Astrocyte of the hippocampus (primary cell): ENCODE data around the gene PRDM16.

Experiments
- DNase-seq: peaks from one replicate; pipeline ENCODE4 v3.0.0; 2011; ENCODE audit warnings: low read depth, low spot score

Gene PRDM16

DNA sequence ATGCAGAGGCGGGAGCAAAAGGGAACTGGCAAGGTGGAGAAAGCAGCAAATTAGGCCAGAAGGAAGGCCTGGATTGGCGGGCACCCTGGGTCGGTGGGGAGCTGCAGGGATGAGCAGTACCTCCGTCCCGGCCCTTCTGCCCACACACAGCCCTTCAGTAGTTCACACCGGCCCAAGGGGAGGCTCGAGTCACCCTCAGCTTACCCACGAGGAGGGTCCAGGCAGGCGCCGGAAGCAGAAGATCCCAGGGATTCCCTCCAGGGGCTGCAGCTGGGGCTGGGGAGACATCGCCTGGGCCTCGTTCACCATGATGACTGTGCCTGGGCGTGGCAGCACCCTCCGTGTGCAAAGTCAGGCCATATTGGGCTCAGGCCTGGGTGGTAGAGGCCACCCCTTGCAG is 190.0 kb downstream of the PRDM16 start:
- DNase-seq: no peak

DNA sequence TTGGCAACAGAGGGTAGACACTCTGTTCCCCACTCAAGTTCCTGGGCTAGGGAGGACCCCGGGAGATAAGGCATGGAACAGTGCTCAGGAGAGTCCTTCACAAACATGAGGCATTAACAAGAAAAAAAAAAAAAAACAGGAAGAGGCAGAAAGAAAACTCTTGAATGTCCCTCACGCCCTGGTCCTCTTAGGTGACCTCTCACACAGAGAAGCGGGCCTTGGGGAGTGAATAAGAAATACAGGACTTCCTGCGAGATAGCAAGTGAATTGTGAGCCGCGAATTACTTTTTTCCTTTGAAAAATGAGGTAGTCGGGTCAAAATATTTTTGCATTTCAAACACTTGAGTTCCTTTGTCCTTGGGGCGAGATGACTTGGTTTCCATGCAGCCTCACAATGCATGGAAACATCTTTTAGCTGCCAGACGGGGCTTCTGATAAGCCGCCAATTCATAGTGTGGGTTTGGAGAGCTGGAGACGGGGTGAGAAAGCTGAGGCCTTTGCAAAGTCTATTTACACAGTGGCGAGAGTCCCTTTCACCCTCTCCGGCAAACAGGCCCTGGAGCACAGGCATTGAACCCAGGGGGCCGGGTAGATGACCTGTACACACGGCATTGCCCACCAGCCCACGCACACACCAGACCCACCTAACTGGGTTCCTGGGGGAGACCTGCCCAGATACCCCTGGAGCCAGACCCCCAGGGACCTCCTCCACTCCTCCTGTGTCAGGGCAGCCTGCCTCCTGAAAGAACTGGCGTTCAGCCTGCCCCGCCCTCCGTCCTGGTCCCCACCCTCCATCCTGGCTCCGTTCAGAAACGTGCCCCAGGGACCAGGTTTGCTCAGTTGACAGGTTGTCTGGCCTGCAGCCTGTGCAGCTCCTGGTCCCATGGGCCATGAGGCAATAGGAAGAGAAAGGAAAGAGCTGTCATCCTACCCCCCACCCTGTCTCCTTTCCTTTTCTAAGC is 192.3 kb downstream of the PRDM16 start:
- peak; percentile 37 for DNase-seq

DNA sequence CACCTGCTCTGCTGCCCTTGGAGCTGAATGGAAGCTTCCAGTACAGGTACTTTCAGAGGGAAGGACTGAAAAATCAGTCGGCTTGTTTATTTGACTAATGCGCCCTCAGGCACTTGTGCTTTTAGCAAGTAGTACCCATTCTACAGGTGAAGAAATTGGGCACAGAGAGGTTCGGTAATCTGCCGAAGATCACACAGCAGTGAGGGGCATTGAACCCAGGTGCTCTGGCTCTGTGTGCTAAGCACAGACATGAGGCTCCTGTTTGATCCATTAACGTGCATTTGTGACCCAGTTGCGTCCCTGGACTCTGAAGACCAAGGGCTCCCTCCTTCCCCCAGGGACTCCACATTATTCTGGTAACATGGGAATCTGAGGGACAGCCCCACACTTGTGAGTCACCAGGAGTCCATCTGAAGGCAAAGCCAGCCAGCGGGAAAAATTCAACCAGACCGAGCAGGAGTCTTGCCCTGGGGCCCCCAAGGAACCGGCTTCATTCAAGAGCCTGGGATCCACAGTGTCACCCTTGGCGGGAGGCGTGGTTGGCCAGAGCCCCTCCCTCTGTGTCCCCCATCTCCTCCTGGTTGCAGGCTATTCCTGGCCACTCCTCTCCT is 193.1 kb downstream of the PRDM16 start:
- DNase-seq: peak; percentile 65

DNA sequence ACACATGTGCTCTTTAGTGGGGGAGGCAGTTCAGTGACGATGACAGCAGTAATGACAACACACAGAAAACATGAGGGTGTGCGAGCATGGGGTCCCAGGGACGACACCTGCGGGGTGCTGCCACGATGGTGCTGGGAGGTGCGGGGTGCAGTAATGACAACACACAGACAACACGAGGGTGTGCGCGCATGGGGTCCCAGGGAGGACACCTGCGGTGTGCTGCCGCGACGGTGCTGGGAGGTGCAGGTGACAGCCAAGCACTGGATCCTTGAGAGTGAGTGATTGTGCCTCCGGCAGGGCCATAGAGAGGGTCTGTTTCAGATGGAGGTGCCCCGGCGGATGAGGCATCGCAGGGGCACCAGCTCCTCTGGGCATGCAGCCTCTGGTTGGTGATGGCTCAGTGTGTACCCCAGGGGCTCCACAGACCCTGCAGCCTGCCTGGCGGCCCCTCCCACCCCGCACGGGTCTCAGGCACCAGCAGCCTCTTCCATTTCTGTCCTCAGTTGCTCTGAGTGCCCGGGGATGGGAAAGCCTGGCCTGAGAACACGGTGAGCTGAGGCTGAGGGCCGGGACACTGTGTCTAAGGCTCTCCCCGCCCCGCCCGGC is 193.8 kb downstream of the PRDM16 start:
- DNase-seq: no peak

DNA sequence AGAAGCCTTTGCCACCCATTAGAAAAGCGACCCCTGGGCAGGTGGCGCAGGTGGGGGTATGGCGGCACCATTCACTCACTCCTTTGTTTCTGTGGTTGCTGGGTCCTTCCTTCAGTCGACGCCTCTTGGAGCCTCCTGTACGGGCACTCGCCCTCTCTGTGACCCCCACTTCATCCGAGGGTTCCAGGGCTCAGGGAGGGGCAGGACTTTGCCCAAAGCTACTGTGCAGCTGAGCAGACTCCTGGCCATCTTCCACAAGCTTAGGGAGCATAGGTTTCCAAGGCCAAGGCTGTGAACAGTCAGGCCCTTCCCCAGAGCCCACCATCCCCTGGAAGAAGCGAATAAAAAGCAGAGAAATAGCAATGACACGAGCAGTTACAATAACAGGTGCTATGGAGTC is 194.8 kb downstream of the PRDM16 start:
- no peak for DNase-seq

DNA sequence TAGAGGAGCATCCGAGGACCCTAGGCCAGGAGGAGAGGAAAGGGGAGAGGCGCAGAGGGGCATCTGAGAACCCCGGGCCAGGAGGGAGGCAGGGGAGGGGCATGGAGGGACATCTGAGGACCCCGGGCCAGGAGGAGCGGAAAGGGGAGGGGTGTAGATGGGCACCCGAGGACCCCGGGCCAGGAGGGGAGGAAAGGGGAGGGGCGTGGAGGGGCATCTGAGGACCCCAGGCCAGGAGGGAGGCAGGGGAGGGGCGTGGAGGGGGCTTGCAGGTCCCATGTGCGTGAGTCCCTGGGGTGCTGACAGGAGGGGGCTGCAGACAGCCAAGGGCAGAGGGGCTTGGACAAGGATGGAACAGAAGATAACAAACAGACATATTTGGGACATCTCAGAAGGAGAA is 195.5 kb downstream of the PRDM16 start:
- no peak for DNase-seq

DNA sequence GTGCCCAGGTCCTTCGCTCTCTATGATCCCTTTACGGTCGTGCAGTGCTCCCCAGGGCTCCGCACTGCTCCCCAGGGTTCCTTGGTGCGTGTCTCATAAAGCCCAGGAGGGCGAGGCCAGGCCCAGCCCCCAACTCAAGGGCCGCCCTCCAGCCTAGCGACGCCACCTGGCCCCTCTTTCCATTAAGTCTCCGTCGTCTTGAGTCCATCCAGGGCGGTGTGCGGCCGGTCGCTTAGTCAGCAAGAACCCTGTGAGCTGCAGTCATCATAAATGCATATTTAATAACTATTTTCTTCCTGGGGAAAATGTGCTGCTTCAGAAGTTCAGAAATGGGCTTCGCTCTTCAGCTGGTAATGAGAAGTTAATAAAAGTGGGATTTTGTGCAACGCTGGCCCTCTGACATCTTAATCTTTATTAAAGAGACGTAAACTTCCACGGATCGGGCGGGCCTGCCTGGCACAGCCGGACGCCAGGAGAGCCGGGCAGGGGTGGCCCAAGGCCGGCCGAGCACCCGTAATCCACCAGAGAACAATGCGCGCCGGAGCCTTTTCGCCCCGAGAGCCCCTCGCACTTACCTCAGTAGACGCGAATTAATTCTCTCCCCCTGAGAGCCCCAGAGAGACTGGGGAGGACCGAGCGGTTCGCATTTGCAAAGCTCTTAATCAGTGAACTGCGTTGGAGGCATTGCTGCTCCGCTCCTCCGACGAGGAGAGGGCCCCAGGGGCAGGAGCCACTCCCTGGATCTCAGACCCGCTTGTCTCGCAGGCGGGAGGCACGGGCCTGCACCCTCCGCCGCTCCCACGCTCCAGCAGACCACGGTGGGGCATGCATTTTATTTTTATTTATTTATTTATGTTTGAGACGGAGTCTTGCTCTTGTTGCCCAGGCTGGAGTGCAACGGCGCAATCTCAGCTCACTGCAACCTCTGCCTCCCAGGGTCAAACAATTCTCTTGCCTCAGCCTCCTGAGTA is 197.1 kb downstream of the PRDM16 start:
- no peak for DNase-seq

DNA sequence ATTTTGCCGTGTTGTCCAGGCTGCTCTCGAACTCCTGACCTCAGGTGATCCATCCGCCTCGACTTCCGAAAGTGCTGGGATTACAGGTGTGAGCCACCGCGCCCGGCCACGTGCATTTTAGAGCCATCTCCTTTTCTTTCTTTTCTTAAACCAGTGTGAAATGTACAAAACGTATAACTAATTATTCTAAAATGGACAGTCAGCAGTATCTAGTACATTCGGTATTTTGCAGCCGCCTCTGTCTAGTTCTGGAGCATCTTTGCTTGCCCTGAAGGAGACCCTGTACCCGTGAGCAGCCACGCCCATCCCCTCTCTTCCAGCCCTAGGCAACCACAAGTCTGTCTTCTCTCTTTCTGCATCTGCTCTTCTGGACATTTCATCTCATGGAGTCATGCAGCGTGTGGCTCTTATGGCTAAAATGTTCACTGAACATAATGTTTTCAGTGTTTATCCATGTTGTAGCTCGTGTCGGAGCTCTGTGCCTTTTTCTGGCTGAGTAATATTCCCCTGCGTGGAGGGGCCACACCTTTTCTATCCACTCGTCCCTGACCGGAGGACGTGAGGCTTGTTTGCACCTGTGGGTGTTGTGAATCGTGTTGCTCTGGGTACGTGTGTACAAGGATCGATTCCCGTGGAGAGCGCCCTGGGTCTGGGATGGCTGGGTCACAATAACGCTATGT is 198.0 kb downstream of the PRDM16 start:
- DNase-seq: no peak

DNA sequence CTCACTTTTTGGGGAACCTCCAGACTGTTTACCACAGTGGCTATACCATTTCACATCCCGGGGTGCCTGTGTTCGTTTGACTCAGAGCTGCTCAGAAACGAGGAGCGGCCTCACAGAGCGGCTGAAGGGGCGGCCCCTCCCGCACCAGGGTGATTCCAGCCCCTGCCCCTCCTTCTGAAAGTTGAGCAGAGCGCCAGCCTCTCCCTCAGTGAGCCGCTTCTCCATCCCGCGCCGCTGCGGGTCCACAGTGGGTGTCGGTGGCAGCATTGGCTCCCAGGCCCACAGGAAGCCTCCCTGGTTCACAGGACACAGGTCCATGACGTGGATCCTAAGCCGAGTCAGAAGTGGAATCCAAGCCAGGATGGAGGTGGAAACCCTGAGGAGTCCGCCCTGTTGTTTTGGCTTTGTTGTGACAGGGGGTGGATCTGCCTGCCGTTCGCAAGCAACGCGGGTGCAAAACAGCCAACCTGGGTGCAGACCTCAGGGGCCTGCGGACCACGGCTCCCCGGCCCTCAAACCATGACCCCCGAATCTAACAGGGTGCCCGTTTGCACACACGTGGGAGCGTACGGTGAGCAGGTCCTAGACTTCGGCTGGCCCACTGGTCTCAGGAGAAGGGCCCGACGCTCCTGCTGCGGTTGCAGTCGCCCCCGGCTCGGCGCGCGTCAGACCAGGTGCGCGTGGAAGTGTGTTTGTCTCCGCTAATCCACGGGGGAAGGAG is 198.7 kb downstream of the PRDM16 start:
- no peak for DNase-seq

DNA sequence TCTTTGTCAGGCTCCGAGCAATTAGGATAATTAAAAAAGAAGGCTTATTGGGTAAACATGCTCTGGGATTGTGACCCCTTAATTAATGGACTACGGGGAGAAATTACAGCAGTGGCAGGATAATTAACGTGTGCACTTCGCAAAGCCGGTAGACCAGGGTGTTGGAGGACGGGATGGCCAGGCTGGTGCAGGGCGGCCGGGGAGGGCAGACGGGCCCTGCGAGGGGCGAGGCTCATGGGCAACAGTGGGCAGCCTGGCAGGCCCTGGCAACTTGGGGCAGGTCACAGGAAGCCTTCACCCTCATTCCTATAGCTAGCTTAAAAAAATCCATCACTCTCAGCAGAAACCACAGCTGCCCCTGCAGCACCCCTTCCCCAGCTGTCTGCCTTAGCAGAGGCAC is 199.3 kb downstream of the PRDM16 start:
- DNase-seq: no peak

DNA sequence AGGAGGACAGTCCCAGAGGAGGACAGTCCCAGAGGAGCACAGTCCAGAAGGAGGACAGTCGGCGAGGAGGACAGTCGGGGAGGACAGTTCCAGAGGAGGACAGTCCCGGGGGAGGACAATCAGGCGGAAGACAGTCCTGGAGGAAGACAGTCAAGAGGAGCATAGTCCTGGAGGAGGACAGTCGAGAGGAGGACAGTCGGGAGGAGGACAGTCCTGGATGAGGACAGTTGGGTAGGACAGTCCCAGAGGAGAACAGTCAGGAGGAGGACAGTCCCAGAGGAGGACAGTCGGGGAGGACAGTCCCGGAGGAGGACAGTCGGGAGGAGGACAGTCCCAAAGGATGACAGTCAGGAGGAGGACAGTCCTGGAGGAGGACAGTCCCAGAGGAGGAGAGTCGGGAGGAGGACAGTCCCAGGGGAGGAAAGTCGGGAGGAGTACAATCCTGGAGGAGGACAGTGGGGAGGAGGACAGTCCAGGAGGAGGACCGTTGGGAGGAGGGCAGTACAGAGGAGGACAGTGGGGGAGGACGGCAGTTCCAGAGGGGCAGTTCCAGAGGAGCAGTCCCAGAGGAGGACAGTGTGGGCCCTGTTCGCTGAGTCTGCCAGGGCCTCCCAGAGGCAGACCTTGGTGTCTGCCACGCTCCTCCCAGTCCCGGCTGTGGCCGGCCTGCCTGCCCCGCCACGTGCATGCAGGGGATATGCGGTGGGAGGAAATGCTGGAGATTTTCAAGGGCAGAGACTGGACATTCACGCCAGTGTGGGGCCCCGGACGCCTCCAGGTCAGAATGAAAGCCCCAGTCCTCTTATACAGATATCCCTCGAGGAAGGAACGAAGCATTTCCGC is 201.6 kb downstream of the PRDM16 start:
- DNase-seq: peak; percentile 34

DNA sequence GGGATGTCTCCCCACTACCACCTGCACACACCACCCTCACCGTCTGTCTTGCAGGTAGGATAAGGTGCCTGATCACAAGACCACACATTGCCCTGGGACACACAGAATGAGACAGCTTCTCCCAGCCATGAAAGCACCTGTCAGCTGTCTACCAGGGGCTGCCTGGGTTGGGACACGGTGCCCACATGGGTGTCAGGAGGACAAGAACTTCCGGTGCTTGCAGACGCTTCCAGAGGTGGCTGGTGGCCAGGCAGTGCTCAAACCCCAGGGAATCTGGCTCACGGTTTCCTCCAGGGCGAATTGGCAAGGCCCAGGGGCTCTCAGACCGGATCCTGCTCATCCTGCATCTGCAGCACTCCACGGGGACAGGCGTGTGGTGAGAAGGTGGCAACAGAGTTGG is 202.9 kb downstream of the PRDM16 start:
- DNase-seq: no peak

DNA sequence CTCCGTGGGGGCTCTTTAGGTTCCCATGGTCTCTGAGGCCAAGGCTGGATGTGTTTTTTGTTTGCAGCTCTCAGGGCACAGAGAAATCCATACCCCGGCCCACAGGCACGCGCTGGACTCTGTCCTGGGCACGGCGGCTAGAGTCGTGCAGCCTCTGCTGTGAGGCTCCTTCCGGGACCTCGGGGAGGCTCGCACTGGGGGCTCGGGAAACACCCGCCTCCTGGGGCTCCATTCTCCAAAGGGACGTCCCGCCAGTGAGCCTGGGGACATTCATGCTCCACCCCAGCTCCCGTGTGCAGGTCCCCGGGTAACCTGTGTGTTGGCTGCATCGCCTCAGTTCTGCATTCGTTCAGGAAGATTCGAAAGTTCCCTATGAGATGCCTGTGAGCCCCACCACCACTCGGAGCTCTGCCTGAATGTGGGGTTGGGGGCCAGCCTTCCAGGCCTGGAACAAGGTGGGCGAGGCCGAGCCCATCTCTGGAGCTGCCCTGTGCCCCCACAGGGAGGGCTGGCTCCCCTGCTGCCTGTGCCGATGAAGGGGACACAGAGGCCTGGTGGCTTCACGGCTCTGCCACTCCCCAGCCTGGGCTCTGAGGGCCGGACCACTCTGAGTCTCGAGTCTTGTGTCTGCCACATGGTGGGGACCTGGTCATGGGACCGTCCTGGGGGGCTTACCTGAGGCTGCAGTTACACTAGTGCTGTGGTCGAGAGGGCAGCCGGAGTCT is 203.5 kb downstream of the PRDM16 start:
- no peak for DNase-seq

DNA sequence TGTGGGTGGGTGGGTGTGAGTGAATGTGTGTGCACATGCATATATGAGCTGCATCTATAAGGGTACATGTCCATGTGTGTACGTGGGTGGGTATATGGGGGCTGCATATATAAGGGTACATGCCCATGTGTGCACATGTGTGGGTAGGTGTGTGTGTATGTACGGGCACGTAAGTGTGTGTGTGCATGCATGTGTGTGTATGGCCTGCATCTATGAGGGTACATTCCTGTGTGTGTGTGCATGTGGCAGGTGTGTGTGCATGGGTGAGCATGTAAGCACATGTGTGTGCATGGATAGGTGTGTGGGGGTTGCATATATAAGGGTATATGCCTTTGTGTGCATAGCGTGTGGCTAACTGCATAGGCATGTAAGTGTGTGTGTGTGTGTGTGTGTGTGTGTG is 204.4 kb downstream of the PRDM16 start:
- DNase-seq: no peak

DNA sequence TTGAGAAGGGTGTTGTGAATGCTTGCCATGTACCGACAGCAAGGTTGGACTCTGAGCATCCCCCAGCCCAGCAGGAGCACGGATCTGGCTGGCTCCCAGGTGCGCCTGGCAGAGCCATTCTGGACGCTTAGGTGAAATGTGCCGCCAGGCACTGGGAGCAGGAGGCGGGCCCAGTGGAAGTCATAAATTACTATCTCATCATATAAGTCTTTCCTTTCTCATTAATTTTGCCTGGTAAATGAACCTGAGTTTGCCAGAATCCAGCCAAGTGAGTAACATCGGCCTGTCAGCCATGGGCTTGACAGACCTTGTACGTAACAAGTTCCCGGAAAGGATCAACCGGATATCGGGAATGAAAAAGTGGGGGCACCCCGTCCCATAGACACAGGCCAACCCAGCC is 206.0 kb downstream of the PRDM16 start:
- DNase-seq: peak; percentile 50

DNA sequence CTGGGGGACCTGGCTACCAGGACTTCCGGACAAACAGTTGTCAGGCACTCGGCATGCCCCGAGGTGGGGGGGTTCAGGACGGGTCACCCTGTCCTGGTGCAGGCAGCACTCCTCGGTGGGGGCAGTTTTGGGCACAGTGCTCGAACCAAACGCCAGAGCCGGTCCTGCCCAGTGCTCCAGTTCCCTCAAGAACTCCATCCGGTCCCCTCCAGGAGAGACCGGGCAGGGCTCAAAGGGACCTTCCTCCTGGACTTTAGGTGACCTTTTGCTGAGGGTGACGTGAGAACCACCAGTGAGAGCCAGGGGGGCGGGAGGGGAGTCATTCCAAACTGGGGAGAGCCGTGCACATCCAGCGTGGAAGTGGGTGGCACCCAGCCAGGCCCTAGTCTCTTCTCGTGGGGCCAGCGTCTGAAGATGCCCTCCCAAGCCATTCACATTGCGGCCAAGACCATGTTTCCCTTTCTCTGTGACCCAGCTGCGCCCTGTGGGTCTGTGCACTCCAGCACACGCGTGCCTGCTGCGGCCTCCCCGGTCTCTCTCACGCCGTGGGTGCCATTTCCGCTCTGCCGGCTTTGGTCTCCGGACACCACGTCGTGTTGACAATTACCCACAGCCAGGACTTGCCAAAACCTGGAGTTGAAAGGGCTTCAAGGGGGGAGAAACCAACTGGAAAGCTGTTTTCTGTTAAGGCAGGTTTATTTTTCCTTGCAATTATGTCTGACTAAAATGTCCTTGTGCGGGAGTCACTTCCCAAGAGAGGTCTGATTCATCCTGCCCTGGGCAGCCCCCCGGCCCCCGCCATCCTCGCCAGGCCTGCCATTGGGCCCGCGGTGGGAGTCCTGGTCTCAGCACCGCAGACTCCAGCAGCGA is 206.7 kb downstream of the PRDM16 start:
- peak; percentile 74 for DNase-seq

DNA sequence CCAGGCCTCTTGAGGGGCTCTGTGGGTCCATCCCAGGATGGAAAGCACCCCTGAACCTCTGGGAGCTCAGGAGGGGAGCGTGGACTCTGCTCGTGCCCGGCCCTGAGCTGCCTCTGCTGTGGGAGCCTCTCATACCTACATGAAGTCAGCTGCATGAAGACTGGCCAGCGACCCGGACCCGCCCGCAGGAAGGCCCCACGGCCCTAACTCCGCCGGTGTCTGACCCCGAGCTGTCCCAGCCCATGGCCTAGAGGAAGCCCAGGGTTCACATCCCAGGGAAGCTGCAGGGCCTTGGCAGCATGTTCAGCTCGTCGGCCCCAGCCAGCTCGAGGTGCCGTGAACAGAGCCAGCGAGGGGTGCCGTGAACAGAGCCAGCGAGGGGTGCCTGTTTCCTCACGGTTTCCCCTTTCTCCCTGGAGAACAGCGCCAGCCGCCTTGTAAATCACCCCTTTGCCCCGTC is 207.4 kb downstream of the PRDM16 start:
- no peak for DNase-seq
